ENCODE results near the gene RNASEH1. TPM values are rescaled to one million over a fixed set of nuclear protein-coding genes. Genes with fewer than 3 reads are reported as not detected.

The RNASEH1 gene
- polyA plus RNA-seq, 3 donors, result 6.8 to 16.4 (median 14.2) TPM

DNA sequence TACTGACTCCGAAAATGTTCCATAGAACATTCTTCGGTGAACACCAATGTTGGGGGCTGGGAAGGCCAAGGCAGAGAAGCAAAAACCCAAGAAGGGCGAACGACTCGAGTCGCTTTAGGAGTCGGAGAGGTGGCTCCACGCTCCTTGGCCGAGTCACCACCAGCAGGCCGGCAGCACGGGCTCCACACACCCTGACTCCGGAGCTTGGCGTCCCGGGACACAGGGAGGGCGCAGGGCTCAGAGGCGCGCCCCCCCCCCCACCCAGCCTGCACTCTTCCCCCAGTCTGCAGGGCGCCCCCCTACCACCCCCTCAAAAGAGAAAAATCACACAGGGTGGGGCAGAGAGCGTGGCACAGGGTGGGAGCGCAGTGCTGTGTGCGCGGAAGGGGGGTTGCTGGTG, 31.3 kb downstream of the RNASEH1 start:
- no peak overlapping the region for H3K4me3 Mint-ChIP-seq
- no peaks in the 10 kb centered on the region for H3K79me2 ChIP-seq (ENCODE audit: insufficient read depth, low read length)
- H3K9me3 ChIP-seq (replicated peaks in 1 of 2; ENCODE audit: control insufficient read depth in 1 of 2, insufficient read depth in 1 of 2, low read length in 2 of 2), result no peaks in the 10 kb centered on the region
- no peak overlapping the region for H3K27ac ChIP-seq (ENCODE audit: low read depth in 1 of 2, low read length in 2 of 2)
- peaks cover 9 to 10% of the 10 kb centered on the region in 2 donors for H3K4me1 ChIP-seq (ENCODE audit: control insufficient read depth in 1 of 2, insufficient read depth in 2 of 2, low read length in 2 of 2)
- DNase-seq, result no peak
- no peak overlapping the region for H3K4me3 ChIP-seq (replicated peaks in 1 of 3; ENCODE audit: low read depth in 2 of 3, low read length in 3 of 3)
- TF ChIP-seq, protein P1, sequence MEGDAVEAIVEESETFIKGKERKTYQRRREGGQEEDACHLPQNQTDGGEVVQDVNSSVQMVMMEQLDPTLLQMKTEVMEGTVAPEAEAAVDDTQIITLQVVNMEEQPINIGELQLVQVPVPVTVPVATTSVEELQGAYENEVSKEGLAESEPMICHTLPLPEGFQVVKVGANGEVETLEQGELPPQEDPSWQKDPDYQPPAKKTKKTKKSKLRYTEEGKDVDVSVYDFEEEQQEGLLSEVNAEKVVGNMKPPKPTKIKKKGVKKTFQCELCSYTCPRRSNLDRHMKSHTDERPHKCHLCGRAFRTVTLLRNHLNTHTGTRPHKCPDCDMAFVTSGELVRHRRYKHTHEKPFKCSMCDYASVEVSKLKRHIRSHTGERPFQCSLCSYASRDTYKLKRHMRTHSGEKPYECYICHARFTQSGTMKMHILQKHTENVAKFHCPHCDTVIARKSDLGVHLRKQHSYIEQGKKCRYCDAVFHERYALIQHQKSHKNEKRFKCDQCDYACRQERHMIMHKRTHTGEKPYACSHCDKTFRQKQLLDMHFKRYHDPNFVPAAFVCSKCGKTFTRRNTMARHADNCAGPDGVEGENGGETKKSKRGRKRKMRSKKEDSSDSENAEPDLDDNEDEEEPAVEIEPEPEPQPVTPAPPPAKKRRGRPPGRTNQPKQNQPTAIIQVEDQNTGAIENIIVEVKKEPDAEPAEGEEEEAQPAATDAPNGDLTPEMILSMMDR (IDR thresholded peaks at IDR 0.05), result no peak
- H3K9ac ChIP-seq (ENCODE audit: insufficient read depth, low read length, poor library complexity, severe bottlenecking), result no peak overlapping the region
- H3K4me2 ChIP-seq (replicated peaks; ENCODE audit: extremely low read depth, low read length, poor library complexity, severe bottlenecking), result no peak overlapping the region
- H3K4me1 Mint-ChIP-seq, result peaks cover 13% of the 10 kb centered on the region
- H3K27me3 ChIP-seq (ENCODE audit: control insufficient read depth in 2 of 2, insufficient read depth in 2 of 2, low read length in 2 of 2), result no peaks in the 10 kb centered on the region
- no peaks in the 10 kb centered on the region for H4K20me1 ChIP-seq (ENCODE audit: insufficient read depth, low read length)
- no peaks in the 10 kb centered on the region for H3K36me3 Mint-ChIP-seq
- H2AFZ ChIP-seq (ENCODE audit: insufficient read depth, low read depth, low read length, poor library complexity, severe bottlenecking), result no peak overlapping the region
- WGBS (ENCODE audit: insufficient coverage), result 95% methylated on average over 7 of the region's 22 CpGs
- intact Hi-C loops (cut with micrococcal nuclease), result no loop called here
- H3K9me3 Mint-ChIP-seq, result no peaks in the 10 kb centered on the region
- H3K27ac Mint-ChIP-seq, result no peak overlapping the region
- H3K27me3 Mint-ChIP-seq (ENCODE audit: low read depth in 3 of 3), result no peaks in the 10 kb centered on the region
- H3K36me3 ChIP-seq (replicated peaks in 1 of 2; ENCODE audit: control insufficient read depth in 1 of 2, insufficient read depth in 2 of 2, low read length in 2 of 2), result no peaks in the 10 kb centered on the region

DNA sequence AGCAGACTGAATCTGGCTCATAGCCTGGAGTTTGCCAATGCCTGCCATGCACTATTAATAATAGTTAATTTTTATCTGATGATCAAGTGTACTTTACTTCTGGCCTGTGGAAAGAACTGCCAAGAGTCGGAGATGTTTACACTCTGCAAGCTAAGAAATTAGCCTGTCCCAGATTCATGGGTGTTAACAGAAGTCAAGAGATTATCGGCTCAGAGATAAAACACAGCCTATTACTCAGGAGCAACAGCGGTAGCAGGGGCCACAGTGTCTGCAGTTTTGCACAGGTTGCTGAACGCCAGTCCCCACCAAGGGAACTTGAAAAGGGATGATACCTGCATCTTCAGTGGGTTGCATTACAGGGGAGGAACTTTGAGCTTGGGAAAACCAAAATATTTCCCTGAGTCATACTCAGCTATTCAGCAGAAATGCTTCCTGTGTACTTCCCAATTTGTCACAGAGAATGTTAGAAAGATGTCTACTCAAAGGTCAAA, 34.5 kb downstream of the RNASEH1 start:
- Mint-ChIP-seq H3K4me1 (peaks cover 33% of the 10 kb centered on the region), H3K27me3 (ENCODE audit: low read depth in 3 of 3) (peaks cover 0 to 1% (median 0%) of the 10 kb centered on the region in 3 donors), H3K36me3 (peaks cover 0 to 3% of the 10 kb centered on the region in 2 donors), H3K4me3 (no peak overlapping the region), H3K27ac (peak overlapping the region in 2 of 7 donors; percentile 18 to 46), H3K9me3 (no peaks in the 10 kb centered on the region)
- WGBS (ENCODE audit: insufficient coverage), result 70% methylated on average over 2 of the region's 4 CpGs
- TF ChIP-seq, protein P1 (IDR thresholded peaks at IDR 0.05), result no peak
- peak overlapping the region; percentile 3 for H2AFZ ChIP-seq (ENCODE audit: insufficient read depth, low read depth, low read length, poor library complexity, severe bottlenecking)
- H3K36me3 ChIP-seq (replicated peaks in 1 of 2; ENCODE audit: control insufficient read depth in 1 of 2, insufficient read depth in 2 of 2, low read length in 2 of 2), result no peaks in the 10 kb centered on the region
- H3K79me2 ChIP-seq (ENCODE audit: insufficient read depth, low read length), result peaks cover 7% of the 10 kb centered on the region
- intact Hi-C loops (cut with micrococcal nuclease), result loop anchor here in 1 of 2 donors (5.0 kb wide), 1 partner anchor 34 kb away; the partner anchor contains the start of gene RNASEH1
- H3K9ac ChIP-seq (ENCODE audit: insufficient read depth, low read length, poor library complexity, severe bottlenecking), result no peak overlapping the region
- no peak overlapping the region for H3K27ac ChIP-seq (ENCODE audit: low read depth in 1 of 2, low read length in 2 of 2)
- H3K4me2 ChIP-seq (replicated peaks; ENCODE audit: extremely low read depth, low read length, poor library complexity, severe bottlenecking), result peak overlapping the region; percentile 2
- H3K4me3 ChIP-seq (replicated peaks in 1 of 3; ENCODE audit: low read depth in 2 of 3, low read length in 3 of 3), result no peak overlapping the region
- no peaks in the 10 kb centered on the region for H3K9me3 ChIP-seq (replicated peaks in 1 of 2; ENCODE audit: control insufficient read depth in 1 of 2, insufficient read depth in 1 of 2, low read length in 2 of 2)
- H3K27me3 ChIP-seq (ENCODE audit: control insufficient read depth in 2 of 2, insufficient read depth in 2 of 2, low read length in 2 of 2), result no peaks in the 10 kb centered on the region
- peak in 2 of 3 donors; percentile 7 to 60 for DNase-seq
- no peaks in the 10 kb centered on the region for H4K20me1 ChIP-seq (ENCODE audit: insufficient read depth, low read length)
- H3K4me1 ChIP-seq (ENCODE audit: control insufficient read depth in 1 of 2, insufficient read depth in 2 of 2, low read length in 2 of 2), result peaks cover 20 to 30% of the 10 kb centered on the region in 2 donors
